IMR-90 (cell line): ENCODE results near the gene OPHN1. TPM values are rescaled to one million over a fixed set of nuclear protein-coding genes. Genes with fewer than 3 reads are reported as not detected.

Experiments used
- ATAC-seq: fragments of 200-7000 bp; cut with Tn5 transposase; 2 replicates; pipeline ENCODE4 v1.9.1; 2020; ENCODE audit warnings: low read depth, mild to moderate bottlenecking, moderate library complexity
- BruUV-seq: library from RNA; stranded (reverse); fragments of 400-500 nt; replicated peaks from 2 replicates; lab custom pipeline; 2021; lab: Mats Ljungman, UMichigan
- CTCF ChIA-PET: fragments of 300-600 bp; formaldehyde crosslinking; extraction: SDS; loops from one replicate; lab custom pipeline; 2021; ENCODE audit warnings: antibody characterized with exemption; lab: Yijun Ruan, JAX
- POLR2A ChIA-PET: fragments of 300-600 bp; sonication (Branson Sonifier 250); formaldehyde crosslinking; loops from one replicate; lab custom pipeline; 2022; ENCODE audit warnings: antibody characterized with exemption; ENCODE audit not compliant: unreplicated experiment; lab: Charles Lee
- DNase-seq: peaks from one replicate; pipeline ENCODE4 v3.0.0; 2013
- H2AFZ ChIP-seq: replicated peaks from 2 replicates; pipeline ENCODE3; 2013; ENCODE audit warnings: low read length, mild to moderate bottlenecking; ENCODE audit not compliant: poor library complexity
- H2AK5ac ChIP-seq: 2 replicates; pipeline ENCODE4 v1.6.1; 2013; ENCODE audit warnings: low read depth, low read length, inconsistent platforms
- H2AK9ac ChIP-seq: replicated peaks from 2 replicates; pipeline ENCODE3; 2013; ENCODE audit warnings: mild to moderate bottlenecking, low read depth, low read length, moderate library complexity; ENCODE audit not compliant: poor library complexity
- H2BK120ac ChIP-seq: 2 replicates; pipeline ENCODE4 v1.6.1; 2013; ENCODE audit warnings: low read depth, low read length, inconsistent platforms
- H2BK15ac ChIP-seq: 3 replicates; pipeline ENCODE4 v1.6.1; 2013; ENCODE audit warnings: low read depth, low read length, inconsistent platforms
- H2BK20ac ChIP-seq: 2 replicates; pipeline ENCODE4 v1.6.1; 2013; ENCODE audit warnings: low read depth, mild to moderate bottlenecking, inconsistent platforms, low read length, moderate library complexity
- H2BK5ac ChIP-seq: 2 replicates; pipeline ENCODE4 v1.6.1; 2013; ENCODE audit warnings: mild to moderate bottlenecking, low read depth, low read length, inconsistent platforms; ENCODE audit not compliant: poor library complexity, severe bottlenecking
- H3K14ac ChIP-seq: replicated peaks from 2 replicates; pipeline ENCODE4 v1.6.1; 2013; ENCODE audit warnings: low read depth, low read length, inconsistent platforms
- H3K18ac ChIP-seq: 2 replicates; pipeline ENCODE4 v1.6.1; 2013; ENCODE audit warnings: low read depth, low read length, control low read depth
- H3K23ac ChIP-seq: 2 replicates; pipeline ENCODE4 v1.6.1; 2013; ENCODE audit warnings: low read depth, low read length, inconsistent platforms
- H3K27ac ChIP-seq: 2 replicates; pipeline ENCODE4 v1.5.1; 2013; ENCODE audit warnings: mild to moderate bottlenecking, control low read depth, low read length; ENCODE audit not compliant: insufficient read depth
- H3K27me3 ChIP-seq: 2 replicates; pipeline ENCODE4 v1.6.1; 2013; ENCODE audit warnings: low read length; ENCODE audit not compliant: control insufficient read depth, insufficient read depth
- H3K36me3 ChIP-seq: 2 replicates; pipeline ENCODE4 v1.6.1; 2013; ENCODE audit warnings: low read length, mixed read lengths; ENCODE audit not compliant: control insufficient read depth, insufficient read depth
- H3K4ac ChIP-seq: 2 replicates; pipeline ENCODE4 v1.6.1; 2013; ENCODE audit warnings: low read depth, low read length, inconsistent platforms
- H3K4me1 ChIP-seq: 2 replicates; pipeline ENCODE4 v1.6.1; 2013; ENCODE audit warnings: low read length, mixed read lengths; ENCODE audit not compliant: control insufficient read depth, insufficient read depth
- H3K4me2 ChIP-seq: 2 replicates; pipeline ENCODE4 v1.6.1; 2013; ENCODE audit warnings: low read depth, mild to moderate bottlenecking, control low read depth, low read length, moderate library complexity
- H3K4me3 ChIP-seq: 2 replicates; pipeline ENCODE4 v1.5.1; 2013; ENCODE audit warnings: low read depth, mild to moderate bottlenecking, control low read depth, low read length, moderate library complexity; ENCODE audit not compliant: insufficient read depth
- H3K56ac ChIP-seq: 2 replicates; pipeline ENCODE4 v1.6.1; 2013; ENCODE audit warnings: low read length, inconsistent platforms; ENCODE audit not compliant: insufficient read depth; ENCODE audit errors: extremely low read depth
- H3K79me1 ChIP-seq, 2 experiments: 2 replicates each; pipeline ENCODE4 v1.6.1; 2013; ENCODE audit warnings: low read length in 2 of 2, inconsistent platforms in 1 of 2, low read depth in 1 of 2
- H3K9ac ChIP-seq: 2 replicates; pipeline ENCODE4 v1.6.1; 2013; ENCODE audit warnings: low read depth, low read length, control low read depth
- H3K9me1 ChIP-seq: 2 replicates; pipeline ENCODE4 v1.6.1; 2013; ENCODE audit warnings: low read length, inconsistent platforms; ENCODE audit not compliant: insufficient read depth
- H3K9me3 ChIP-seq: 2 replicates; pipeline ENCODE4 v1.6.1; 2013; ENCODE audit warnings: low read length; ENCODE audit not compliant: control insufficient read depth, insufficient read depth
- H4K20me1 ChIP-seq: 2 replicates; pipeline ENCODE4 v1.6.1; 2013; ENCODE audit warnings: low read length, inconsistent platforms; ENCODE audit not compliant: insufficient read depth
- H4K5ac ChIP-seq: 2 replicates; pipeline ENCODE4 v1.6.1; 2013; ENCODE audit warnings: mild to moderate bottlenecking, low read depth, low read length, control low read depth
- H4K8ac ChIP-seq, 2 experiments: 2 replicates each; pipeline ENCODE4 v1.6.1; 2013; ENCODE audit warnings: low read depth in 2 of 2, low read length in 2 of 2, control low read depth in 1 of 2, inconsistent platforms in 1 of 2
- H4K91ac ChIP-seq: 2 replicates; pipeline ENCODE4 v1.6.1; 2013; ENCODE audit warnings: low read depth, low read length, inconsistent platforms; ENCODE audit not compliant: insufficient read depth
- CEBPB ChIP-seq: IDR thresholded peaks from 2 replicates; pipeline ENCODE4 v1.6.1; 2012; ENCODE audit warnings: low read depth, low read length, improper control_type of control experiment
- MAZ ChIP-seq: IDR thresholded peaks from 2 replicates; pipeline ENCODE4 v1.6.1; 2012; ENCODE audit warnings: low read depth, mild to moderate bottlenecking, low read length, improper control_type of control experiment, moderate library complexity, borderline replicate concordance
- MXI1 ChIP-seq: IDR thresholded peaks from 2 replicates; pipeline ENCODE4 v1.6.1; 2012; ENCODE audit warnings: low read depth, mild to moderate bottlenecking, low read length, moderate library complexity, borderline replicate concordance
- POLR2A ChIP-seq: IDR thresholded peaks from 2 replicates; pipeline ENCODE4 v1.6.1; 2012; ENCODE audit warnings: mild to moderate bottlenecking, low read depth, low read length
- RAD21 ChIP-seq: IDR thresholded peaks from 2 replicates; pipeline ENCODE4 v1.6.1; 2012; ENCODE audit warnings: low read length, improper control_type of control experiment
- RCOR1 ChIP-seq: IDR thresholded peaks from 2 replicates; pipeline ENCODE4 v1.6.1; 2012; ENCODE audit warnings: mild to moderate bottlenecking, low read length, improper control_type of control experiment; ENCODE audit not compliant: insufficient replicate concordance
- RFX5 ChIP-seq: IDR thresholded peaks from 2 replicates; pipeline ENCODE4 v1.8.0; 2012; ENCODE audit warnings: low read depth, mild to moderate bottlenecking, low read length, moderate library complexity
- WGBS, 2 experiments: methylation state at CpG; one replicate each; pipeline versions ENCODE4 v1.1.5 to v1.1.7; 2013; ENCODE audit warnings: missing lambda C conversion rate in 2 of 2; ENCODE audit not compliant: insufficient read length in 1 of 2; ENCODE audit errors: extremely low coverage in 2 of 2; 5-methylcytosine and 5-hydroxymethylcytosine counted together
- dilution Hi-C: fragments of 300-500 bp; cut with HindIII; formaldehyde crosslinking; loops from one replicate; pipeline ENCODE4 v1.14.3; 2018; ENCODE audit warnings: low sequenced_read_pairs; ENCODE audit not compliant: unreplicated experiment
- in situ Hi-C: fragments of 300-500 bp; cut with MboI; formaldehyde crosslinking; loops from 3 replicates; pipeline ENCODE4 v1.14.3; 2019; ENCODE audit warnings: low sequenced_read_pairs, inconsistent platforms, mixed read lengths
- intact Hi-C: fragments of 100-400 bp; cut with micrococcal nuclease; formaldehyde crosslinking; loops from 2 replicates; pipeline ENCODE4 v1.10.0; 2022
- polyA plus RNA-seq, 3 experiments: library from polyadenylated mRNA; depleted of rRNA; stranded (reverse); fragments of >200 nt; gene quantifications; 2 replicates each; pipeline ENCODE4 v1.2.3, GENCODE V29; 2012; ENCODE audit warnings: low replicate concordance in 1 of 3
- total RNA-seq: library from RNA; depleted of rRNA; stranded (reverse); fragments of >200 nt; gene quantifications from 2 replicates; pipeline ENCODE4 v1.2.3, GENCODE V29; 2012
- TF ChIP-seq, protein P1 (sequence below): fragments of 150-350 bp; IDR thresholded peaks from 2 replicates; pipeline ENCODE4 v1.6.1; 2016; ENCODE audit warnings: low read depth, mild to moderate bottlenecking, low read length, moderate library complexity, borderline replicate concordance
- TF ChIP-seq, protein P2 (sequence below): fragments of 150-350 bp; IDR thresholded peaks from 2 replicates; pipeline ENCODE4 v1.6.1; 2017; ENCODE audit warnings: mild to moderate bottlenecking, antibody characterized with exemption, low read length, low read depth

Gene OPHN1
- total and polyA plus RNA-seq, 2 of the 4 experiments (the other 2 are of a cell fraction), result 4.0 to 13.1 TPM

DNA sequence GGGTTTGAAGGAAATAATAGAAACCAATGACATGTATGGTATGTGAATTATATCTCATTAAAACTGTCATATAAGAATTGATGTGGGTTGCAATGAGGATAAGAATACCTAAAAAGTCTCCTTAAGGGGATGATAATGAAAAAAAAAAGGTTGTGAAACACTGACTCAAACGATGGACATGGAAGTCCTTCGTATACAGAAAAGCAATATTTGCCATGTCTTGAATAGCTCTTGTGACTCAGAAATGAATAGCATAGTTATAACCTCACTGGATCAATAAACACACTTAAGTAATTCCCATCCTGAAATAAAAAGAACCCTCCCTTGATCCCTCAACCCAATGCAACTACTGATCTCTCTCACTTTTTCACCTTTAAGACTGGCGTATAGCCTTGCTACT, 89.7 kb downstream of the OPHN1 start:
- Histone ChIP-seq H4K91ac (no peak overlapping the region), H3K27me3 (no peaks in the 10 kb centered on the region), H2BK120ac (peak overlapping the region; percentile 26; the same call in 1 of the 2 replicates), H4K5ac (no peak overlapping the region), H3K4me1 (peaks cover 5% of the 10 kb centered on the region), H2BK15ac (no peak overlapping the region), H2AK9ac (no peak overlapping the region), H4K20me1 (no peaks in the 10 kb centered on the region), H3K4ac (no peak overlapping the region), H3K56ac (no peak overlapping the region), H2AFZ (no peak overlapping the region), H3K79me1 (peaks cover 0 to 2% of the 10 kb centered on the region in 2 experiments; a peak in 3 of 4 replicates), H3K36me3 (no peaks in the 10 kb centered on the region), H2AK5ac (no peak overlapping the region), H3K9me3 (no peaks in the 10 kb centered on the region), H3K4me2 (peak overlapping the region; percentile 1; the same call in 1 of the 2 replicates), H3K14ac (no peak overlapping the region), H3K4me3 (no peak overlapping the region), H3K23ac (no peak overlapping the region), H3K9me1 (no peaks in the 10 kb centered on the region), H3K9ac (no peak overlapping the region), H3K27ac (no peak overlapping the region), H4K8ac (no peak overlapping the region), H3K18ac (no peak overlapping the region), H2BK5ac (peak overlapping the region; percentile 20), H2BK20ac (no peak overlapping the region)
- in situ Hi-C loops (no loop called here), dilution Hi-C loops (no loop called here), intact Hi-C loops (no loop called here)
- peak; percentile 59 for TF ChIP-seq CEBPB
- TF ChIP-seq, protein P1, sequence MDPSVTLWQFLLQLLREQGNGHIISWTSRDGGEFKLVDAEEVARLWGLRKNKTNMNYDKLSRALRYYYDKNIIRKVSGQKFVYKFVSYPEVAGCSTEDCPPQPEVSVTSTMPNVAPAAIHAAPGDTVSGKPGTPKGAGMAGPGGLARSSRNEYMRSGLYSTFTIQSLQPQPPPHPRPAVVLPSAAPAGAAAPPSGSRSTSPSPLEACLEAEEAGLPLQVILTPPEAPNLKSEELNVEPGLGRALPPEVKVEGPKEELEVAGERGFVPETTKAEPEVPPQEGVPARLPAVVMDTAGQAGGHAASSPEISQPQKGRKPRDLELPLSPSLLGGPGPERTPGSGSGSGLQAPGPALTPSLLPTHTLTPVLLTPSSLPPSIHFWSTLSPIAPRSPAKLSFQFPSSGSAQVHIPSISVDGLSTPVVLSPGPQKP, result no peak
- TF ChIP-seq MAZ, result no peak
- no peak for TF ChIP-seq MXI1
- no peak for TF ChIP-seq RCOR1
- TF ChIP-seq RAD21, result no peak
- no peak for TF ChIP-seq RFX5
- TF ChIP-seq, protein P2, sequence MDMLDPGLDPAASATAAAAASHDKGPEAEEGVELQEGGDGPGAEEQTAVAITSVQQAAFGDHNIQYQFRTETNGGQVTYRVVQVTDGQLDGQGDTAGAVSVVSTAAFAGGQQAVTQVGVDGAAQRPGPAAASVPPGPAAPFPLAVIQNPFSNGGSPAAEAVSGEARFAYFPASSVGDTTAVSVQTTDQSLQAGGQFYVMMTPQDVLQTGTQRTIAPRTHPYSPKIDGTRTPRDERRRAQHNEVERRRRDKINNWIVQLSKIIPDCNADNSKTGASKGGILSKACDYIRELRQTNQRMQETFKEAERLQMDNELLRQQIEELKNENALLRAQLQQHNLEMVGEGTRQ, result no peak
- no peak for TF ChIP-seq POLR2A
- ChIA-PET POLR2A (no interaction called here), CTCF (interaction anchor here (0.6 kb wide), 1 partner anchor 473 kb away, joined by 5 read pairs; no protein-coding TSS in a partner anchor)
- DNase-seq, result peak; percentile 72
- peak; percentile 46 for ATAC-seq
- no TSS peak for BruUV-seq
- 100% methylated on average over 1 of the region's 3 CpGs; no CpG with 5 or more reads in 1 of the 2 experiments for WGBS, 2 experiments
